GM18526 (cell line): ENCODE data around the gene TRIM37.

Source experiments
- POLR2A ChIP-seq: IDR thresholded peaks from 3 replicates; pipeline ENCODE4 v1.6.1; 2011; ENCODE audit not compliant: insufficient read length; ENCODE audit errors: extremely low read depth

The TRIM37 gene

GRCh38 chr17:59126809-59127417, 20.2 kb upstream of the TRIM37 start:
- TF ChIP-seq POLR2A = no peak

- no peak for TF ChIP-seq POLR2A
Measured at GRCh38 chr17:59124665-59125064, 18.0 kb upstream of the TRIM37 start.

- no peak for TF ChIP-seq POLR2A
Measured at GRCh38 chr17:59121901-59122480, 15.3 kb upstream of the TRIM37 start.

DNA sequence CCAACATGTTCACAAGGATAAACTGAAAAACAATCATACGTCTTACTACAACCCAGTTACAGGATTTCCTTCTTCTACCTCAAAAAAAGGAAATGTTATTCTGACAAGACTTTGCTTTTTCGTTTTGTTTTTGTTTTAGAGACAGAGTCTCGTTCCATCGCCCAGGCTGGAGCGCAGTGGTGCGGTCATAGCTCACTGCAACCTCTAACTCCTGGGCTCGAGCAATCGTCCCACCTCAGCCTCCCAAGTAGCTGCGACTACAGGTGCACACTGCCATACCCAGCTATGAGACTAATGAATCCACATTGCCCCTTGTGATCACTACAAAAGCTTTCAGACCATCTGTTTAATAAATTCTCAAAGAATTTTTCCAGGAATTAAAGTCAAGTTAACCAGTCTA, 8.8 kb upstream of the TRIM37 start:
- no peak for TF ChIP-seq POLR2A

GRCh38 chr17:59111539-59111938, 4.9 kb upstream of the TRIM37 start:
- no peak for TF ChIP-seq POLR2A

DNA sequence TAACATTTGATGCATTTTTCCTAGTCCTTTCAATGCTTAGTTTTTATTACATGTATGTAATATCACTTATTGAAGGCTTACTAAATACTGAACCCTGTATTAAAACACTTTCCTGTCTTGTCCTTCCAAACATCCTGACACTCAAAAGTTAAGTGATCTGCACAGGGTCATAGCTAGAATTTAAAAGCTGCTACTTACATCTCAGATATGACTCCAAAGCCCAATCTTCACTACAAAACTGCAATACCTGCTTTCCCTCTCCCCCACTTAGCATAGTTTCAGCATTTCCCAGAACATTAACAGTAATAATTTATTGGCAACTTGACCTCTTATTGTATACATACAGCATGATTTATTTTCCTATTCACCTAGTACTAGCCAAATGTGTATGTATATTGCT, 4.3 kb upstream of the TRIM37 start:
- no peak for TF ChIP-seq POLR2A

- no peak for TF ChIP-seq POLR2A
Measured at GRCh38 chr17:59108400-59109102, 1.9 kb upstream of the TRIM37 start.

DNA sequence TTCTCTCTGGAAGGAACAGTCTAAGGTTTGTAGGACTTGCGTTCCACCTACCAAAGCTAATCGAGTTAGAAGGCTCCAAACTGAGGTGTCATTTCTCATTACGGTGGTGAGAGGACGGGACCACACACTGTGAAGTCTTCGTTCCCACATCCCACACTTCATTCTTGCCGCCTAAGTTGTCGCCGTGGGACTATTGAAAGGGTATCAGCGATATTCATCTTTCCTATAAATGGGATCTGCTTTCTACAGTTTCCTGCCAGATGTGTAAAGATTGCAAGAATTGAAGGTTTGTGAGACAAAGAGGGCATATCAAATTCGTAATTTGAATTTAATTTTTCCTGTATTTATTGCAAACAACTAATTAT, 608 bp upstream of the TRIM37 start:
- no peak for TF ChIP-seq POLR2A

DNA sequence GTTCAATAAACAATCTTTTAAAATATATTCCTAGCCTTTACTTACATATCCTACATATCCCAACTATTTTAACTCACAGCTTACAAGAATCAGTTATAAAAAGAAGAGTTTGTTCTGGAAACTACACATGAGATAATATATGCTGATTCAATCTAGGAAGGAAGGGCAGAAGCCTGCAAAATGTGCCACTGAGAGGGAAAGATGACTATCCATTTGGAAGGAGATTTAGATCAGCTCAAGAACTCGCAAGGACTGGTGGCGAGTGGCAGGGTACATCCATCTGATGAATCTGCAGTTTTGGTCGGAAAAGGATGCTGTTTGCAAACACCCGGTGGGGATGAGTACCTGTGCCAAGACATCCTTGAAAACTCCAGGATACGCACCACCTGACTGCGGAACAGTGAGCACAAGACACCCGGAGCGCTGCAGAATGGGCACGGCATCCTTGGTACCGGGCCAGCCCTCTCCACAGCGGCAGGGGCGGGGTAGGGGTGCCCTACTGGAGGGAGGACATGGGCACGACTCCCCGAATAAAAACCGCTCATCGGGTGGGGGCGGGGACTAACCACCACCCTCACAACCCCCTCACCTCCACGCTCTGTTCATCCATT, 723 bp downstream of the TRIM37 start:
- no peak for TF ChIP-seq POLR2A

- TF ChIP-seq POLR2A = no peak
Measured at GRCh38 chr17:59101178-59101577, 5.5 kb downstream of the TRIM37 start.

DNA sequence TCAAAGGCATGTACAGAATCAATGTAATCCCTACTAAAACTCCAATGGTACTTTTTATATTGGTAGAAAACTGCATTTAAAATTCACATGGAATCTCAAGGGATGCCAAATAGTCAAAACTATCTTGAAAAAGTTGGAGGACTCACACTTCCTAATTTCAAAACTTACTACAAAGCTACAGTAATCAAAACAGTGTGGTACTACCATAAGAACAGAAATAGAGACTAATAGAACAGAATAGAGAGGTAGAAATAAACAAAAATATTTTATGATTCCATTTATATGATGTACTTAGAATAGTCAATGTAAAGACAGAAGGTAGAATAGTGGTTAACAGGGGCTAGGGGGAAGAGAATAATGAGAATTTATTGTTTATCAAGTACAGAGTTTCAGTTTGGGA, 8.8 kb downstream of the TRIM37 start:
- TF ChIP-seq POLR2A = no peak

DNA sequence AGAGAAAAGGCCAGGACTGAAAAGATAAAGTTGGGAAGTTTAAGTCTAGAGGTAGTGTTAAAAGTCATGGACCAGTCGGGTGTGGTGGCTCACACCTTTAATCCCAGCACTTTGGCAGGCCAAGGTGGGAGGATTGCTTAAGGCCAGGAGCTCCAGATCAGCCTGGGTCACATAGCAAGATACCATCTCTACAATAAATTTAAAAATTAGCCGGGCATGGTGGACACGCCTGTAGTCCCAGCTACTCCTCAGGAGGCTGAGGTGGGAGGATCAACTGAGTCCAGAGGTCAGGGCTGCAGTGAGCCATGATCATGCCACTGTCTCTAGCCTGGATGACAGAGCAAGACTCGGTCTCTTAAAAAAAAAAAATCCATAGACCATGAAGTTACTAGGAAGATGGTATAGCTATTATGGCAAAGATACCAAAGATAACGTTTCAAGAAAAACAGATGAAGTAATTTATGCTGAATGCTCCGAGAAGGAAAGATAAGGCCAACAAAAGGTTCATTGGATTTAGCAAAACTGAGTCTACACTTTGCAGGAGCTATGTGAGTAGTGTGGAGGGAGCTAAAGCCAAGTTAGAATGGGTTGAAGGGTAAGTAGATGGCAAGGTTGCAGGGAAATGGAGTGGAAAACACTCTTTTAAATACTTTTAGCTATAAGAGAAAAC, 11.7 kb downstream of the TRIM37 start:
- no peak for TF ChIP-seq POLR2A

DNA sequence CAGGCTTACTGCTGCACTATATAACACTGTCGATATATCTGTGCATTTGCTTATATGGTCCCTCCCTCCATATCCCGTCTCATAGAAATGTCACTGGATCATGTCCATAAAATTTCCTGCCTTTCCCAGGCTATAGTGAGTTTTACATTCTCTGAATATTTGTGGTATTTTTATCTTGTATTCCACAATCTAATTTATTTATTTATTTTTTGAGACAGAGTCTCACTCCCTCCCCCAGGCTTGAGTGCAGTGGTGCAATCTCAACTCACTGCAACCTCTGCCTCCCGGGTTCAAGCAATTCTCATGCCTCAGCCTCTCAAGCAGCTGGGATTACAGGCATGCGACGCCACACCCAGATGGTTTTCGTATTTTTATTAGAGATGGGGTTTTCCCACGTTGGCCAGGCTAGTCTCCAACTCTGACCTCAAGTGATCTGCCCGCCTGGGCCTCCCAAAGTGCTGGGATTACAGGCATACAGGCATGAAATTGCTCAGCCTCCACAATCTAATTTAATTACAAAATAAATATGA, 12.9 kb downstream of the TRIM37 start:
- no peak for TF ChIP-seq POLR2A

DNA sequence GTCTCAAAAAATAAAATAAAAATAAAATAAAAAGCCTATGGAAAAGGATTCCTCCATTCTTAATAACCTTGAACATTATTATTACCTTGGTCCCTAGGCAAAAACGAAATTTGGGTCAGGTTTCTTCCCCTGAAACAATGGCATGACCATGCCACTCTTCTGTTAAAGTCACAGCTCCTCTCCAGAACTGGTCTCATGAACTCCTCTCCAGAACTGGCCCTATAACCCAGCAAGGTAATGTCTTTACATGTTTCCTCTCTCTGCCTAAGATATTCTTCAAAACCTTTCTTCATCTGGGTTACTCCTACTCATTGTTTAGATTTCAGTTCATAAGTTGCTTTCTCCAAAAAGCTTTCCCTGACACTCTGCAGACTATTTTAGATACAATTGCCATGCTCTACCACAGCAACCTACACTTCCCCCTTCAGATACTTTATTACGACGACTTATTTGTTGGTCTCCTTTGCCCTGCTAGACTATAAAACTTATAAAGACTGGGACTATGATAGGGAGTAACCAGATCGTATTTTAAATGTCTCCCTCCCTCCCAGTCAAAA, 13.5 kb downstream of the TRIM37 start:
- TF ChIP-seq POLR2A = no peak

- TF ChIP-seq POLR2A = no peak
Measured at GRCh38 chr17:59084154-59084553, 22.5 kb downstream of the TRIM37 start.

GRCh38 chr17:59074494-59074893, 32.2 kb downstream of the TRIM37 start:
- TF ChIP-seq POLR2A = no peak

GRCh38 chr17:59073972-59074371, 32.7 kb downstream of the TRIM37 start:
- TF ChIP-seq POLR2A = no peak
